HG03139 (cell line): ENCODE data around the gene MAN2A2.
A peak's percentile ranks its signal among the peaks of the same experiment; 100 is the strongest.
"Not testable (repeated sequence)": the region's sequence is repeated elsewhere in the genome, so short reads cannot be mapped to it uniquely, and the experiment has no call there.

Experiments
- ATAC-seq: cut with Tn5 transposase; IDR thresholded peaks from one replicate; pipeline ENCODE4 v1.9.1; 2021; ENCODE audit not compliant: unreplicated experiment

MAN2A2 gene

DNA sequence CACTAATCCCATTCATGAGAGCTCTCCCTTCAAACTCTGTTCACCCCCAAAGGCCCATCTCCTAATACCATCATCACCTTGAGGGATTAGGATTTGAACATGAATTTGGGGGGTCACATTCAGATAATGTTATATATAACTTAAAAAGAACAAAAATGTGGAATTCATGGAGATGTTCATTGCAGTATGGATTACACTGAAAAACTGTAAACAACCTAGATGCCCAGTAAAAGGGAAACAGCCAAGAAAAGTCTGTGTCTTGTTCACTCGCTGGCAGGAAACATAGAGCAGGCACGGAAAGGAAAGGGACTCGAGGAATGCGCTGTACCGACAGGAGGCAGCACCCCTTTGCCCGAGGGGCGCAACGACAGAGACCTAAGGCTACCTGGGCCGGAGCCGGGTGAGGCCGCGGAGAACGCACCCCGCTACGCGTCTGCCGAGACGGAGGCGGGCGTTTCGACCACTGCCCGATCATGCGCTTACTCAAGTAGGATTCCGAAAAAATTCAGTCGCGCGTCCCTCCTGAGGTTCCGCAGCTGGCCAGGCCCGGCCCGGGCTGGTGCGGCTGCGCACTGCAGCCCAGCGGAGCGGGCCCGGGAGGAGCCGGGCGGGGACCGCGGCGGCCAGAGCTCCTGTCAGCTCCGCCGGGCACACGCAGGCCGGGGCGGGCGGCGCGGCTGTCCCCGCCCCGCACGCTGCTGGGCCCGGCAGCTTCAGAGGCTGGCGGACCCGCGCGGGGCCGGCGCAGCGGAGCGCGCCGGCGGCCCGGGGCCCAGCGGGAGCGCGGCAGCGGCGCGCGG is 862 bp upstream of the MAN2A2 start:
- ATAC-seq, result peak; percentile 57

- no peak for ATAC-seq
Measured at GRCh38 chr15:90903733-90904536, 833 bp downstream of the MAN2A2 start.

DNA sequence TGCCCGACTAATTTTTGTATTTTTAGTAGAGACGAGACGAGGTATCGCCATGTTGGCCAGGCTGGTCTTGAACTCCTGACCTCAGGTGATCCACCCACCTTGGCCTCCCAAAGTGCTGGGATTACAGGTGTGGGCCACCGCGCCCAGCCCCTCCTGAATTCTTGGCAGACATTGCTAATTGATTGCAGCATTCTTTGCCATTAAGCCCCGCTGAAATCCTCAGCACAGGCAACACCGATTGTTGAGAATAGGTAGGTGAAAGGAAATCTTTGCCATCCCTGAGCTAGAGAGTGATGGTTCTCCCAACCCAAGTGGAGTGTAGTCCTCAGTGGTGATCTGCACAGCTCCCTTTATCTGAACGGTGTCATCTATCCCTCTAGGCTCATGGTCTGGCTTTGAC is 1.6 kb downstream of the MAN2A2 start:
- ATAC-seq, result no peak

- no peak for ATAC-seq
Measured at GRCh38 chr15:90905306-90906180, 2.4 kb downstream of the MAN2A2 start.

DNA sequence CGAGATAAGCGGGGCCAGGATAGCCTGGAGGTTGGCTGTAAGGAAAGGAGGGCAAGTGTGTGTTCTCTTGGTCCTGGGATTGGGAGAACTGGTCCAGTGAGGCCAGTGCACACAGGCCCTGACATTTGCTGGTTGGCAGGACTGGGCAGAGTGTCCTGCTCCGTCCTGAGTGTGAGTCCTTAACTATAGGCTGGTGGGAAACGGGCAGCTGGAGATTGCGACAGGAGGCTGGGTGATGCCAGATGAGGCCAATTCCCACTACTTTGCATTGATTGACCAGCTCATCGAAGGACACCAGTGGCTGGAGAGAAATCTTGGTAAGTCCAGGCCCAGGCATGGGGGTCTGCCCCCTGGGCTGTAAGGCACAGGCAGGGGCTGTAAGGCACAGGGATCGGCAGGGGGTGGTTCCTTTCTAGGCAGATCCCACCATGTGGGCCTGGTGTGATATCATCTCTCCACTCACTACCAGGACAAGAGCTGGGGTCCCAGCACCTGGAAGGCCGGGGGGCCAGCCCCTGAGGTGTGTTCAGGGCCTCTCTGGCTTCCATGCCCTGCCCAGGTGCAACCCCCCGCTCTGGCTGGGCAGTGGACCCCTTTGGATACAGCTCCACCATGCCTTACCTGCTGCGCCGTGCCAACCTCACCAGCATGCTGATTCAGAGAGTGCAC is 3.2 kb downstream of the MAN2A2 start:
- no peak for ATAC-seq

GRCh38 chr15:90907051-90907660 is 4.1 kb downstream of the MAN2A2 start:
- no peak for ATAC-seq

DNA sequence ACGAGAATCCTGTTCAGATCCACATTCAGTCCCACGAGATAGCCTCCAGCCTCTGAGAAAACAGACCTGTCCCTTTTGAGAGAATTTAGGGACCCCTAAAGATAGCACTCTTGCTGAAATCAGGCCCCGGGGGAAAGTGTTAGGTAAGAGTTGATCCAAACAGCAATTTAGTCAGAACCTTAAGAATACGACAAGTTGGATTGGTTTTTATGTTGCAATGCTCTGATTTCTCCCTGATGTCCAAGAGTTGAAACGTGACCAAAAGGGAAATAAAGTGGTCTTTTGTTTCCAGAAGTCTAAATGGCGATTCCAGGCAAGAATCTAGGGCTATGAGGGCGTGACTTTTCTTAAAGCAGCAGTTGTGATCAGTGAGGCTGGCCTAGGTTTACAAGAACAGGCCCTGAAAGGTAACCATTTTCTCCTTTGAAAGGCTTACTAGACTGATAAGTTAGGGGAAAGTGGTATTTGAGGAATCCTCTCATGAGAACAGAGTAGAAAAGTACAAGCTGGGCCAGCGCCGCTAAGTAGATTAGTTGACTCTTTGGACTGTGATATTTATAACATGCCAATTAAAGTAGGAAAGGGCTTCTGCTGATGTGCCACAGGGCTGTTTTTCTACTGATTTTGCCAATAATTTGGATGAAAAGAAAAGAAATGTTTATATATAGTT is 4.9 kb downstream of the MAN2A2 start:
- ATAC-seq, result no peak

- ATAC-seq, result not testable (repeated sequence)
Measured at GRCh38 chr15:90909449-90909848, 6.3 kb downstream of the MAN2A2 start.

- ATAC-seq, result no peak
Measured at GRCh38 chr15:90909976-90910375, 6.9 kb downstream of the MAN2A2 start.

- no peak for ATAC-seq
Measured at GRCh38 chr15:90910441-90911301, 7.6 kb downstream of the MAN2A2 start.

GRCh38 chr15:90911302-90911623 is 8.2 kb downstream of the MAN2A2 start:
- no peak for ATAC-seq

DNA sequence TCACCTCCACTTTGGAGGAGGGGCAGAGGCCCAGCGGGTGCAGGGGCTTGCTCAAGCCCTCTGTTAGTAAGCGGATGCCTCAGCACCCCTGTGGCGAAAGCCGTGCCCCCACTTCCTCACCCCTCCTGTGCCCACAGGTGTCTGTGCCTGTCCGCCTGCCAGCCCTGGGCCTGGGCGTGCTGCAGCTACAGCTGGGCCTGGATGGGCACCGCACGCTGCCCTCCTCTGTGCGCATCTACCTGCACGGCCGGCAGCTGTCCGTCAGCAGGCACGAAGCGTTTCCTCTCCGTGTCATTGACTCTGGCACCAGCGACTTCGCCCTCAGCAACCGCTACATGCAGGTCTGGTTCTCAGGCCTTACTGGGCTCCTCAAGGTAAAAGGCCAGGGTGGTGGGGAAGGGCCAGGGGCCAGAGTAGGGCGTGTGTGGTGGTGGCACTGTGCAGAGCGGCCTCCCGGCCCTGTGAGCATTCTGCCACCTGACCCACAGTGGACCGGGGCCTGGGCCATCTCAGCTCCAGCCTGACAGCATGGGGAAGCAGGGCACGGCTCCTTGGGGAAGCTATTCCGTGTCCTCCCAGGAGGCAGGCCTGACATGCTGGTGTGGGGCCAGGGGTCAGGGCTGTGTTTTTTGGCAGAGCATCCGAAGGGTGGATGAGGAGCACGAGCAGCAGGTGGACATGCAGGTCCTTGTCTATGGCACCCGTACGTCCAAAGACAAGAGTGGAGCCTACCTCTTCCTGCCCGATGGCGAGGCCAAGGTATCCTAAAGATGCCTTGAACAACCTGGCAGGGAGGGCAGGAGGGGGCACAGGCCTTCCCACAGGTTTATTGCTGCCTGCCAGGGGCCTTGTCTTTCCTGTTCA is 9.0 kb downstream of the MAN2A2 start:
- no peak for ATAC-seq

GRCh38 chr15:90912770-90913075 is 9.6 kb downstream of the MAN2A2 start:
- no peak for ATAC-seq

DNA sequence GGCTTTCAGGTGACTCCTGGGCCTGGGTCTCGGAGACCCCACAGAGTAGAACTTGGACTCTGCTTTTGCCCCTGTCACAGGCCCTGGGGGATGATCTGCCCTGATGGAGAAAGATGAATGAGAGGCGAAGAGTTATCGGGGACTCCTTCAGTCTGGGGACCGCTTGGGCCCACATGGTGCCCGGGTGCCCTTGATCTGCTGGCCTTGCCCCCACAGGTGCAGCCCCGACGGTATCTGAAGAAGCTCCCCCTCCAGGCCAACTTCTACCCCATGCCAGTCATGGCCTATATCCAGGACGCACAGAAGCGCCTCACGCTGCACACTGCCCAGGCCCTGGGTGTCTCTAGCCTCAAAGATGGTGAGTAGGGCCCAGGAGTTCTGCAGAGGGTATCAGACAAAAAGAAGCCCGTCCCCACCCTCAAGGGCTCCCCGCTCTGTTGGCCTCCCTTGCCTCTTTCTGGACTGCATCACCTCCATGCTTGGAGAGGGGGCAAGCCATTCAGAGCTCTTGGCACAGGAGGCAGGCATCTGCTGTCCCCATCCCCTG is 10.4 kb downstream of the MAN2A2 start:
- no peak for ATAC-seq

DNA sequence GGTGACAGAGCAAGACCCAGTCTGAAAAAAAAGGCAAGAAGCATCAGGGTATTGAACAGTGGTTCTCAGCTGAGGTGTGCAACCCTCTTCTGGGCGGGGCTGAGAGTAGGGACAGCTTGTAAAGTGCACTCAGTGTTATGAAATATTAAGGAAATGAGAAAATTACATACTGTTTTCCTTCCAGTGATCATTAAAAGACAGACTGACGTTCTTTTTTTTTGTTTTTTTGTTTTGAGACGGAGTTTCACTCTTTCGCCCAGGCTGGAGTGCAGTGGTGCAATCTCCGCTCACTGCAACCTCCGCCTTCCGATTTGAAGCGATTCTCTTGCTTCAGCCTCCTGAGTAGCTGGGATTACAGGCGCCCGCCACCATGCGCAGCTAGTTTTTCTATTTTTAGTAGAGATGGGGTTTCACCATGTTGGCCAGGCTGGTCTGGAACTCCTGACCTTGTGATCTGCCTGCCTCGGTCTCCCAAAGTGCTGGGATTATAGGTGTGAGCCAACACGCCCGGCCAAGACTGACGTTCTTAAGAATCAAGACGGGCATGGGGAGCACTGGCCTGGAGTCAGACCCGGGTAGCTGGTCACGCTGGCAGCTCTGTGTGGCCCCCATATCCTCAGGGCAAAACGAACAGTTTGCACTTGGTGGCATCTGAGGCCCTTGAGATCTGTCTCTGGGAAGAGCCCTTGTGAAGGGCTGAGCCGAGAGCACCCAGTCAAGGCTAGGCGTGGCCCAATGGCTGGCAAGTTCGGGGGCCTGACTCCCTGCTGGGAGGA is 11.4 kb downstream of the MAN2A2 start:
- ATAC-seq, result no peak

DNA sequence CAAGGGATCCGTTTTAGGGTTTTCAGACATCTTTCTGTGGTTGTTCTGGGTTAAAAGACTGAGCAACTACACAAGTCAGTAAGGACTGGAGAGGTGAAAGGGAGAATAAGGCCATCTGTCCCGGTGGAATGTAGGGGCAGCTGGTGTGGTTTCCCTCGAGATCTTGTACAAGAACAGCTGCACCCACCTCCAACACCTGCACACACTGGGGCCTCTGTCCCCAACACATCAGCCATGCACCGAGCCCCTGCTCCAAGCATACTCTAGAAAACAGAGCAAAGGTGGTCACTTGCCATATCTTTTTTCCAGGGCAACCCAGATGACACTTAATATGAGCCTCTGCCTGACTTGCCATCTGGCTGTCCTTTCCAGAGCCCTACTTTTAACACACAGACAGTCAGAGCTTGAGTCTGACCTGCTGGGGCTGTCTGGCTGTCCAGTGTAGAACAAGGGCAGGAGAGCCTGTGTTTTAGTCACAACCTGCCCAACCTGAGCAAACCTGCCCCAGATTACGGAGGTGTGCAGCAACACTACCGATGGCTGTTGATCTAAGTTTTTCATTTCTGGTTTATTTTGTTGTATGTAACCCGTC is 12.2 kb downstream of the MAN2A2 start:
- no peak for ATAC-seq
